Nucleus accumbens (tissue), 56 donors: ENCODE measurements around the gene TRIM46.

Experiments used
- DNase-seq, 56 donors: peaks; one replicate each; lab custom pipeline; 2025; lab: John Stamatoyannopoulos, UW

TRIM46 gene

DNA sequence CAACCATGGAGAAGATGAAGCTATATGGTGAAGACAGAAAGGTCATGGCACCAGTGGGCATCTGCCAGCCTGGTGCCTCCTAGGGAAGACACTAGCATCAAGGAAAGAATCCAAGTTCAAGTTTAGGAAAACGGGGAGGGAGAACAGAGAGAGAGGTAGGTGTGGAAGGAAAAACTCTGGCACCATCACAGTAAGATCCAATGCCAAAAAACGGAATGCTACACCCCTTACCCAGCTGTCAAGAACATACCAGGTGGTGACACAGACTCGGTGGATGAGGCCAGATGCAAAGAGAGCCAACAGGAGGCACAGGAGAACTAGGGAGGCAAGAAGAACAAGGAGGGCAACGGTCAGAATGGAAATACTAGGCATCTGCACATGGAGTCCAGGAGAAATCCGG is 4.1 kb upstream of the TRIM46 start:
- no peak for DNase-seq

DNA sequence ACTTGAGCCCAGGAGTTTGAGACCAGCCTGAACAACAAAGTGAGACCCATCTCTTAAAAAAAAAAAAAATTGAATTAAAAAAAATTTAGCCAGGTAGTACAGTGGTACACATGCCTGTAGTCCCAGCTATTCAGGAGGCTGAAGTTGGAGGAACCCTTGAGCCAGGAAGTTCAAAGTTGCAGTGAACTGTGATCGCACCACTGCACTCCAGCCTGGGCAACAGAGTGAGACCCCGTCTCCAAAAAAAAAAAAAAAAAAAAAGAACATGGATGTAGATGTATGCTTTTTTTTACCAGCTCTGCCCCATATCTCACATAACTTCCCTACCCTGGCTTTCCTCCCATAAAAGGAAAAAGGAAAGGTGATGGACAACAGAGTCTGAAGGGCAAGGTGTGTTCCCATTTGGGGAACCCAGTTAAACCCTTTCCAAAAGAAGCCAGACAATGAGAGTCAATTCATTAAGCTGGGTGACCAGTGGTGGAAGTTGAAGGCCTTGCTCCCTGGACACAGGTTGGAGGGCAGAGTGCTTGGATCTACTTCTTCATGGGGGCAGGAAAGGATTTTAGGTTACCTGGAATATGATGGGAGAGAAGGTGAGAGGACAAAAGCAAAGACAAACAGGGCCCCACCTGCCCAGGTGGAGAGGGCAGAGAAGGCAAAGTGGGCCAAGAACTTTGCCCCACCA is 3.4 kb upstream of the TRIM46 start:
- no peak for DNase-seq

DNA sequence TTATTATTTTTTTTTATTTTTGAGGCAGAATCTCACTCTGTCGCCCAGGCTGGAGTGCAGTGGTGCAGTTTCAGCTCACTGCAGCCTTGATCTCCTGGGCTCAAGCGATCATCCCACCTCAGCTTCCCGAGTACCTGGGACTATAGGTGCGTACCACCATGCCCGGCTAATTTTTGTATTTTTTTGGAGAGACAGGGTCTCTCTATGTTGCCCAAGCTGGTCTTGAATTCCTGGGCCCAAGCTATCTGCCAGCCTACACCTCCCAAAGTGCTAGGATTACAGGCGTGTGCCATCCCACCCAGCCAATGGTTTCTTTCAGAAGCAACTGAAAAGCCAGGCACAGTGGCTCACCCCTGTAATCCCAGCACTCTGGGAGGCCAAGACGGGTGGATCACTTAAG is 2.8 kb upstream of the TRIM46 start:
- DNase-seq, result no peak

DNA sequence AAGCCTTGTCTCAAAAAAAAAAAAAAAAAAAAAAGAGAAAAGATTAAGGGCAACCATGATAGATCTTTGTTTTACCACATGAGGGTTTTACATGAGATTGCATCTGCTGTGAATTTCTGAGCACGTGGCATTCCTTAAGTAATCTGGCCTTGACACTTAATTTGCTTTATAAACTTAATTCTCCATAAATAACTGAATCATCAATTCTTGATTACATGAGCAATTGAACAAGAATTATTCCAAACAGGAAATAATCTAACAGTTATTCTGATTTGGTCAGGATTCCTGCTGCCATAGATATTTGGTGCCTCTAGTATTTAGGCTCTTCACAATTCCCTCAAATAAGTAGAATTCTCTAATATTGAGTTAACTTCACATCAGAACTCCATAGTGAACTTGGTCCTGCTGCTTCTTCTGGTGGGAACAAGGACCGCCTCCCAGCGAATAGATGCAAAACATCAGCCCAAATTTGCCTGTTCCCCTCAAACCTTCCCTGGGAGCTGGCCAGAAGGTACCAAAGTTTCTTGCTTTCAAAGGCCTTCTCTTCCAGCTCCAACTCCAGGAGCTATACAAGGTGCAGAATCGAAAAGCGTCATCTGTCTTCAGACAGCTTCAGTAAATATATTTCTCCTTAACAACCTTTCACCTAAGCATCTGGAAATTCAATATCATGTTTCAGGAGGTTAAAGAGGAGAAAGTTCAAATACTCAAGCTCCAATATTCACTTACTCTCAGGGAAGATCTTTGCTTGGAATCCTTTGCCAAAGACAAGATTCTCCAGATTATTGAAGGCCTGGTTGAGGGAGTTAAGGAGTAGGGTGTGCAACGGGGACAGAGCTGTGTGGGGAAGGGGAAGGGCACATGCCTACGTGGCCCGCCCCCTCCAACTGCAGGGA is 1.6 kb upstream of the TRIM46 start:
- DNase-seq, result no peak

DNA sequence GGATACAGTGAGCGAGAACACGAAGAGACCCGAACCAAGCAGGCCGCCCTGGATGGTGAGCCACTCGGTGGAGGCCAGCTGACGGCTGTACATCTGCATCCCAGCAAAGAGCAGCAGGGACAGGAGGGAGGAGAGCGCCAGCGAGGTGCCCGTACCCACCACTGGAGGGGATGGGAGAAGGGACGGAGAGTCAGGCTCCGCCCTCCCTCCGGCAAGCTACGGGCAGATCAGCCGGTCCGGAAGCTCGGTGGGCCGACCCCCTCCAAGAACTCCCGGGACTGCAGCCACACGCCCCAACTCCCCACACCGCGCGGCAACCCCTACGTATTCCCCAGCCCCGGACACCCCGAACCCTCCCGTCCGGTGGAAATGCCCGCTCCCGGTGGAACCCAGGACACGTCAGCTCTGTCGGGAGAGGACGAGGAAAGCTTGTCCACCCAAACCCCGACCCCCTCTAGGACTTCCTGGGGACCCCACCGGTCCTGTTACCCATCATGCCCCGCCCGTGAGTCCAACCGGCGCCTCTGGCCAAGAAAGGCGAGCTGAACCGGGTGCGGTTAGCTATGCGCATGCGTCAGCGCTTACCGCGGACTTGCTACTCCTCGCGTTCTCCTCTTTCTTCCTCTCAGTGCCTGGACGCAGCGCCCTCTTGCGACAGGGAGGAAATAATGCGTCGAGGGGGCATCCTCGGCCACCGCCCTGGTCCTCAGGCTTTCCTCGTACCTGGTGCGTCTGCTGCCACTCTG is 744 bp upstream of the TRIM46 start, which contains the start of gene KRTCAP2:
Gene KRTCAP2 (minus strand): TSS at position 573 of the 746 bp plus-strand sequence. CDS start 80 bp downstream, at position 493.
- DNase-seq, result peak; percentile 61 to 96 (median 89)

DNA sequence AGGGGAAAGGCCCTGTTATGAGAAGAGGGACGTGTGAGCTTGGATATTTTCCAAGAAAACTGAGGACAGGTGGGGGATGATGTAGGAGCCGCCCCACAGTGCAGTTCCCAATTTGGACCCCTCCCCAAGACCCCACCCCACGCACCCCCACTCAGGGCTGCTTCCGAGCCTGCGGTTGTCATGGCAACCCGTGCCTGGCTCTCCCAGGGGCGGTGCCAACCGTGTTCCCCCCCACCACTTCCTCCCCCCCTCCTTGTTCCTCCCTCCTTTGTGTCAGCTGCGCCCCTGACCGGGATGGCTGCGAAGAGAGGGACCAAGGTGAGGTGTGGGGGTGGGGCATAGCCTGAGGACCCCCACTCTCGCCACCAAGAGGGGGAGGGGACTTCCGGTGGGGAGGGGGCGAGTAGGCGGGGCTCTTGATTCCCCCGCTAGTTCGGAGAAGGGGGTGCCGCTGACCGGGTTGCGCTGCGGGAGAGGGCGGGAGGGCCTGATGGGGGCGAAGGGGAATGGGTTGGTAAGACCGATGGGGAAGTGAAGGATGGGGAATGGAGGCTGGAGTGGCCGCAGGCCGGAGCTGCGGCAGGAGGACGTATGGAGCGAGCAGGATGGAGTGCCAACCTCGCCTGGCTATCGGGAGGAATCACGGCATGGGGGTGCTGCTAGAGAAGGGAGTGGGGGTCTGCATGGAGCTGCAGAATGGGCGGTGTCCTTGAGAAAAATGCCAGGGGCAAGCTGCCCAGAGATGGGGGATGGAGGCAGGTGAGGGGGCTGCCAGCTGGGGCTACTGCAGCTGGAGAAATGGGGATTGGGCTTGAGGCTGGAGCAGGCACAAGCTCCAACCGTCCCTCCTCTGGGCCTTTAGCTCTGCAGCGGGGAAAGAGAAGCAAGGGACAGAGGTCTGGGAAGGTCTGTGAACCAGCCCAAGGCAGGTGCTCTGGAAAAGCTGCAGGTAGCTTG is 953 bp downstream of the TRIM46 start:
- DNase-seq, result peak in 38 of 56 donors; percentile 20 to 76 (median 49)

DNA sequence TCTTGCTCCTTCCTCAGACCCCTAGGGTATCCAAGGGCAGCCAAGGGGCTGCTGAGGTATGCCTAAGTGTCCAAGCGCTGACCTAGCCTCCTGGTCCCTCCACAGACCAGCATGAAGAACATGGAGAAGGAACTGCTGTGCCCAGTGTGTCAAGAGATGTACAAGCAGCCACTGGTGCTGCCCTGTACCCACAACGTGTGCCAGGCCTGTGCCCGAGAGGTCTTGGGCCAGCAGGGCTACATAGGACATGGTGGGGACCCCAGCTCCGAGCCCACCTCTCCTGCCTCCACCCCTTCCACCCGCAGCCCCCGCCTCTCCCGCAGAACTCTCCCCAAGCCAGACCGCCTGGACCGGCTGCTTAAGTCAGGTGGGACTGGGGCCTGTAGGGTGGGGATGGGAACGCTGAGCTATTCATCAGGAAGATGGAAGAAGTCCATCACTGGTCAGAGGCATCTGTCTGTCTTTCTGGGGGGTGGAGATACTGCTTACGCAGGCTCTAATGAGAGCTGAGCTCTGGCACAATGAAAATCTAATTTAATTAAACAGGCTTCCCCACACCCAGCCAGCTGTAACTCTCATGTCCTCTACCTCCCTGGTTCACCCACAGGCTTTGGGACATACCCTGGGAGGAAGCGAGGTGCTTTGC is 1.8 kb downstream of the TRIM46 start:
- no peak for DNase-seq

DNA sequence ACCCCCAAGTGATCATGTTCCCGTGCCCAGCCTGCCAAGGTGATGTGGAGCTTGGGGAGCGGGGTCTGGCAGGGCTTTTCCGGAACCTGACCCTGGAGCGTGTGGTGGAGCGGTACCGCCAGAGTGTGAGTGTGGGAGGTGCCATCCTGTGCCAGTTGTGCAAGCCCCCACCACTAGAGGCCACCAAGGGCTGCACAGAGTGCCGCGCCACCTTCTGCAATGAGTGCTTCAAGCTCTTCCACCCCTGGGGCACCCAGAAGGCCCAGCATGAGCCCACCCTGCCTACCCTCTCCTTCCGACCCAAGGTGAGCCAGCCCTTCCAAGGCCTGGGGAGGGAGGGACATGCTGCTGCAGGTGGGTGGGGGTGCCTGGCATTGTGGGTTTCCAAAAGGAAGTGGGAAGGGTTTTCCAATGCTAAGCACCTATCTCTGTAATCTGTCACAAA is 2.3 kb downstream of the TRIM46 start:
- DNase-seq, result peak in 10 of 56 donors; percentile 17 to 49 (median 30)

DNA sequence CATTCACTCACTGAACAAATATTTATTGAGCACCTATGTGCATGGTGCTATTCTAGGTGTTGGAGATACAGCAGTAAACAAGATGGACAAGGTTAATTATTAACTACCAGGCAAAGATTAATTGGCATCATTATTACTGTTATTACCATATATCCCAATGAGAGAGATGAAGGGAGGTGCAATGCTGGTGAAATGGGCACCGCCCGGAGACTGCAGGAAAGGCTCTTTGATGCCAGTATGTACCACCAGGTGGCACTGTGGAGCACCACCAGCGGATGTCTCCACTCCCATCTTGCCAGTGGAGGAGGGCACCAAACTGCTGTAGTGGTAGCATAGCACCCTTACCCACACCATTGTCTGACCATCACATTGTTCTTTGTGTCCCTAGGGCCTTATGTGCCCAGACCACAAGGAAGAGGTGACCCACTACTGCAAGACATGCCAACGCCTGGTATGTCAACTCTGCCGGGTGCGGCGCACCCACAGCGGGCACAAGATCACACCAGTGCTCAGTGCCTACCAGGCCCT is 3.0 kb downstream of the TRIM46 start:
- DNase-seq, result peak in 51 of 56 donors; percentile 23 to 93 (median 66)

DNA sequence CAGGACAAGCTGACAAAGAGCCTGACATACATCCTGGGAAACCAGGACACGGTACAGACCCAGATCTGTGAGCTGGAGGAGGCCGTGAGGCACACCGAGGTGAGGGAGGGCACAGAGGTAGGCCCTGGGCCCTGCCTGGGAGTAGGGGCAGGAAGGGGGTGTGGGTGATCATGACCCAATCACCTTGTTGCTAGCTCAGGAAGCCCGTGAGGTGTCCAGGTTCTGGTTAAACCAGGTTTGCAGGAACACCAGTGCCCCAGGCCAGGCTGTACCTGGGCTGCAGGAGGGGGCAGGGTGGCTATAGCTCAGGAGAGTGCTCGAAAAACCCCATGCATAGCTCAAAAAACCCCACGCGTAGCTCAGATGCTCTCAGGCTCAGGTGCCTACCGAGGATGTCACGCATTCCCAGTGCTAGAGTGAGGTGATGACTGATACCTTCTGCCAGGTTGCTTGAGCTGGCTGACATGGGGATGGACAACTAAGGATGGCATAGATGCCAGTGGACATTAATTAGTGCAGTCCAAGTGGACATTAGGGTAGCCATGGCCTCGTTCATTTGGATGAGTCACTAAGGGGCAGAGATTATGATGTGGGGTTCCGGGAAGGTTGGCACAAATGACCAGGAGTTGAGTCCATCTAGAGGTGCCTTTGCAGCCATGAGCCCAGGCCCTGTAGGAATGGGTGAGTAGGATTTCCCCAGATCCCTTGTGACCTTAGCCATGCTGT is 3.7 kb downstream of the TRIM46 start:
- DNase-seq, result no peak

DNA sequence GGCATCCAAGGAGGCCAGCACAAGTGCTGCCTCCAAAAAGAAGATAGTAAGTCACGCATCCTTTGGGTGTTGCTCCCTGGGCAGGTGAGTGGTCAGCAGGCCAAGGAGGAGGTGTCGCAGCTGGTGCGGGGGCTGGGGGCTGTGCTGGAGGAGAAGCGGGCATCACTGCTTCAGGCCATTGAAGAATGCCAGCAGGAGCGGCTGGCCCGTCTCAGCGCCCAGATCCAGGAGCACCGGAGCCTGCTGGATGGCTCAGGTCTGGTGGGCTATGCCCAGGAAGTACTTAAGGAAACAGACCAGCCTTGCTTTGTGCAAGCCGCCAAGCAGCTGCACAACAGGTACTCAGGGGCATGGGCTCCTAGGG is 4.3 kb downstream of the TRIM46 start:
- DNase-seq, result no peak

DNA sequence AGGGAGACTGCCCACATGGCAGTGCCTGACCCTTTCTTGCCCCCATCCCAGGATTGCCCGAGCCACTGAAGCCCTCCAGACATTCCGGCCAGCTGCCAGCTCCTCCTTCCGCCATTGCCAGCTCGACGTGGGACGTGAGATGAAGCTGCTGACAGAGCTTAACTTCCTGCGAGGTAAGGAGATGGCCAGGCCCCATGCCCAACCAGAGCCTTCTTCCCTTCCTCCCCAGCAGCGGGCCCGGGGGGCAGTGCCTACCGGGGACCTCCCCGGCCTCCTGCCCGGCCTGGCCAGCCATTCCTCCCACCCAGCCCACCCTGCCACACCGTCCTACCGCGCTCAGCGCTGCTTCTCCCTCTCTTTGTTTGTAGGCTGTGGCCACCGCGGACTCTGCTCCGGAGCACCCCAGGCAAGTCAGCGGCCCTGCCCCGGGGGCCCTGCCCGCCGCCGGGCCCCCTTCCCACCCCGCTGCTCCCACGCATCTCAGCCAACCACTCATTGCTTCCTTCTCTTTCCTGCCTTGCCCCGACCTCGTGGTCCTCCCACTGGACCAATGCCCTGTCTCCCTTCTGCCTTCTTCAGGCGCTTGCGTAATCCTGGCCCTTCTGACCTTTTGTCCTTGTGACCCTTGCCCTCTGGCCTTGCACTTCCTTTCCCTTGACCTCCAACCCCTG is 4.9 kb downstream of the TRIM46 start:
- no peak for DNase-seq

DNA sequence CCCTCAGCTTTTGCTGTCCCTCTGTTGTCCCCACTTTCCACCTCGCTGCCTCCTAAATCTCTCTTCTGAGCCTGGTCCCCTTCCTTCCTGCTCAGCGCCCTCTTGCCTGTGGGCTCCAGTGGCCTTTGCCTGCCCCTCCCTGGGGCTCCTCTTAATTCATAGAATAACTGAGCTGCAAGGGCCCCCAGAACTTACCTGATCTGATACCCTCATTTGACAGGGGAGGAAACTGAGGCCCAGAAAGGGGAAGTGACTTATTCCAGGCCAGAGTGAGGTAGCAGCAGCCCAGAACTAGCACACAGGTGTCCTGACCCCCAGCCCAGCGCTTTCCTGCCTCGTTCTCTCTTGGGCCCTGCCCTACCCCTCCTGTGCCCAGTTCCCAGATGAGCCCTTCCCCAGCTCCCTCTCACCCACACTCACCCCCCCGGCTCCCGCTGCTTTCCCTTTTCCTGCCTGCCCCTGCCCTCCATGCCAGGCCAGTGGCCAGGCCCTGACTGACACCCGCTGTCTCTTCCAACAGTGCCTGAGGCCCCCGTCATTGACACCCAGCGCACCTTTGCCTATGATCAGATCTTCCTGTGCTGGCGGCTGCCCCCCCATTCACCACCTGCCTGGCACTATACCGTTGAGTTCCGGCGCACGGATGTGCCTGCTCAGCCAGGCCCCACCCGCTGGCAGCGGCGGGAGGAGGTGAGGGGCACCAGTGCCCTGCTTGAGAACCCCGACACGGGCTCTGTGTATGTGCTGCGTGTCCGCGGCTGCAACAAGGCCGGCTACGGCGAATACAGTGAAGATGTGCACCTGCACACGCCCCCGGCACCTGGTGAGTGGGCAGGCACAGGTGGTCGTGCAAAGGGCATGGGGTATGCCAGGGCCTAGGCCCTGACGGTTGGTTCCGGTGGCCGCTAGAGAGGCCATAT is 5.7 kb downstream of the TRIM46 start:
- no peak for DNase-seq

DNA sequence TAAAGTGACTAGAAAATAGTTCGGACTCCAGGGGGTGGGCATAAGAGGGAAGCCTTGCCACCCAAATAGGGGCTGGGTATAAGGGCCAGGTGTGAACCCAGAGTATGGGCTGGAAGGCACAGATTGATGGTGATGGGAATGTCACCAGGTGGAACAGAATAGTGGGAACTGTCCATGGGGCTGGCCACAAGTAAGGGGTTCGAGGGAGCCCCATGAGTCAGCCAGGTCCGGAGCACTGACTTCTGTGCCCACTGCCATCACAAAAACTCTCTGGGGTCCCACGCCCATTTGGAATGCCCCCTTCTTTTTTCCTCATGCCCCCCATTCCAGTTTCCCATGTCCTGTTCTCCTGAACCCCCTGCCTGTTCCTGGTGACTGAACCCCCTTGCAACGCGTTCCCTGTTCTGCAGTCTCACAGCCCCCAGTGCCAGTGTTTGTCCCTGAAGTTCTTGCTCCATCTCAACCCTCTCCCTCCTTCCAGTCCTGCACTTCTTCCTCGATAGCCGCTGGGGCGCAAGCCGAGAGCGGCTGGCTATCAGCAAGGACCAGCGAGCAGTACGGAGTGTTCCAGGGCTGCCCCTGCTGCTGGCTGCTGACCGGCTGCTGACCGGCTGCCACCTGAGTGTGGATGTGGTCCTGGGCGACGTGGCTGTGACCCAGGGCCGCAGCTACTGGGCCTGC is 7.9 kb downstream of the TRIM46 start:
- DNase-seq, result no peak

DNA sequence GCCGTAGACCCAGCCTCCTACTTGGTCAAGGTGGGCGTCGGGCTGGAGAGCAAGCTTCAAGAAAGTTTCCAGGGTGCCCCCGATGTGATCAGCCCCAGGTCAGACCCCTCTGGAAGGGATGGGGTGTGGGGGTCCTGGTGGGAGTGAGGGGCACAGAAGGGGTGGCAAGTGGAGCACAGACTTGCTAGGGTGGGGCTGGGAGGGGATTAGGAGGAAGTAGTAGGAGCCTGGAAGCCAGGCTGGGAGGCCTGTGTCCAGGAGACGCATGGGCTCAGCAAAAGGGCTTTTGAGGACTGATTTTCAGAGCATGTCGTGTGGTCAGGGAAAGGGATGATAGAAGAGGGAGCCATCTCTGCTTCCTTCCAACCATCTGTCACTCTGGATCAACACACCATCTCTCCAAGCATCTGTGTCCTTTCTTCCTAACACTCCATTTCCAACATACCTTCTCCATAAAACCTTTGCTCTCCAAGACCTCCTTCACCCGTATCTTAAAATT is 8.5 kb downstream of the TRIM46 start:
- no peak for DNase-seq

DNA sequence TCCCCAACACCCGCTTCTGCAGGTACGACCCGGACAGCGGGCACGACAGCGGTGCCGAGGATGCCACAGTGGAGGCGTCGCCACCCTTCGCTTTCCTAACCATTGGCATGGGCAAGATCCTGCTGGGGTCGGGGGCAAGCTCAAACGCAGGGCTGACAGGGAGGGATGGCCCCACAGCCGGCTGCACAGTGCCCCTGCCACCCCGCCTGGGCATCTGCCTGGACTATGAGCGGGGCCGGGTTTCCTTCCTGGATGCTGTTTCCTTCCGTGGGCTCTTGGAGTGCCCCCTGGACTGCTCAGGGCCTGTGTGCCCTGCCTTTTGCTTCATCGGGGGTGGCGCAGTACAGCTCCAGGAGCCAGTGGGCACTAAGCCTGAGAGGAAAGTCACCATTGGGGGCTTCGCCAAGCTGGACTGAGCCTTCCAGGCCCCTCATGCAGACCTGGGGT is 10.1 kb downstream of the TRIM46 start:
- DNase-seq, result no peak
